HL-60 (cell line): ENCODE measurements around the gene RPS24.

ENCODE experiments used
- DNase-seq, 2 experiments: peaks; one replicate each; pipeline ENCODE4 v3.0.0-alpha.2; 2010 to 2020; ENCODE audit warnings: low read depth in 1 of 2, low spot score in 1 of 2
- H3K27ac ChIP-seq: fragments of 250-450 bp; sonication (Bioruptor Pico); replicated peaks from 2 replicates; pipeline ENCODE4 v1.5.1; 2020; ENCODE audit warnings: mild to moderate bottlenecking, moderate library complexity
- H3K27me3 ChIP-seq: fragments of 250-450 bp; sonication (Bioruptor Pico); 2 replicates; pipeline ENCODE4 v1.5.1; 2021; ENCODE audit warnings: mild to moderate bottlenecking, moderate library complexity; ENCODE audit not compliant: insufficient read depth, poor library complexity, severe bottlenecking
- H3K4me3 ChIP-seq: replicated peaks from 2 replicates; pipeline ENCODE4 v1.5.1; 2011; ENCODE audit warnings: mild to moderate bottlenecking, control low read depth, low read length; ENCODE audit not compliant: insufficient read depth
- CTCF ChIP-seq: IDR thresholded peaks from one replicate; pipeline ENCODE4 v1.5.1; 2011; ENCODE audit warnings: low read length, control low read depth, inconsistent platforms; ENCODE audit not compliant: insufficient read depth
- GABPA ChIP-seq: IDR thresholded peaks from 2 replicates; pipeline ENCODE4 v1.6.1; 2012; ENCODE audit warnings: low read depth
- POLR2AphosphoS5 ChIP-seq: IDR thresholded peaks from 2 replicates; pipeline ENCODE4 v1.6.1; 2012; ENCODE audit warnings: low read depth
- REST ChIP-seq: IDR thresholded peaks from 2 replicates; pipeline ENCODE4 v1.6.1; 2012; ENCODE audit warnings: low read depth; ENCODE audit not compliant: insufficient replicate concordance
- SPI1 ChIP-seq: IDR thresholded peaks from 2 replicates; pipeline ENCODE4 v1.6.1; 2012; ENCODE audit warnings: low read depth, mild to moderate bottlenecking, borderline replicate concordance

Gene RPS24

GRCh38 chr10:78046711-78047269, 13.1 kb downstream of the RPS24 start:
- no peak for DNase-seq
- no peak overlapping the region for H3K4me3 ChIP-seq
- TF ChIP-seq GABPA (no peak), SPI1 (no peak), REST (no peak), POLR2AphosphoS5 (no peak), CTCF (no peak)
- no peaks in the 10 kb centered on the region for H3K27me3 ChIP-seq
- H3K27ac ChIP-seq, result no peak overlapping the region

GRCh38 chr10:78047314-78047891, 13.7 kb downstream of the RPS24 start:
- H3K27ac ChIP-seq, result no peak overlapping the region

More at GRCh38 chr10:78047314-78047891, 13.7 kb downstream of the RPS24 start:
- TF ChIP-seq REST (no peak), CTCF (peak; percentile 96), POLR2AphosphoS5 (no peak)
- Histone ChIP-seq H3K4me3 (no peak overlapping the region), H3K27me3 (no peaks in the 10 kb centered on the region)
- peak in 1 of 2 experiments; percentile 86 for DNase-seq
